Spleen (tissue), 7 donors: ENCODE results near the gene GPR176.

Experiments
- CTCF ChIP-seq, 11 experiments: fragments of 200-600 bp in 7 of 11; fragments of 450-650 bp in 4 of 11; sonication (generic) in 4 of 11; IDR thresholded peaks in 8 of 11; conservative IDR thresholded peaks in 3 of 11; 1 replicate in 7 of 11; 2 replicates in 4 of 11; pipeline versions ENCODE4 v1.4.0 to v1.8.0; 2016 to 2021; ENCODE audit warnings: antibody characterized with exemption in 11 of 11, inconsistent platforms in 4 of 11, mild to moderate bottlenecking in 1 of 11
- POLR2A ChIP-seq, 3 donors: fragments of 450-650 bp; IDR thresholded peaks; one replicate each; pipeline ENCODE4 v1.5.1; 2017; ENCODE audit warnings: antibody characterized with exemption in 3 of 3, mild to moderate bottlenecking in 1 of 3
- POLR2AphosphoS5 ChIP-seq, 3 donors: sonication (generic); formaldehyde crosslinking; IDR thresholded peaks; one replicate each; pipeline ENCODE4 v1.5.1; 2017; ENCODE audit warnings: antibody characterized with exemption in 3 of 3
- donor health status: DM: no; HTN: no; CAD: no; lungs with moderate emphysema.
- donor health status: DM: no; HTN: no; CAD: no.
- donor health status: DM: no; HTN: no; CAD: no.

- TF ChIP-seq POLR2AphosphoS5 (IDR thresholded peaks at IDR 0.05): no peak
- TF ChIP-seq CTCF (IDR thresholded peaks at IDR 0.05 in 8 of 11, conservative IDR thresholded peaks at IDR 0.05 in 3 of 11): no peak
- TF ChIP-seq POLR2A (IDR thresholded peaks at IDR 0.05): no peak
Observed at GRCh38 chr15:39959411-39959810, 39.3 kb upstream of the GPR176 start.
